K562 (cell line): Measurements from ENCODE around the gene ANKRD13B. TPM values are rescaled to one million over a fixed set of nuclear protein-coding genes. Genes with fewer than 3 reads are reported as not detected.

Experiments used
- ATAC-seq: fragments of 200-7000 bp; cut with Tn5 transposase; 3 replicates; pipeline ENCODE4 v1.9.1; 2020; ENCODE audit warnings: moderate library complexity
- BruUV-seq: library from RNA; stranded (reverse); fragments of 400-500 nt; replicated peaks from 2 replicates; lab custom pipeline; 2021; lab: Mats Ljungman, UMichigan
- CTCF ChIA-PET: fragments of 300-600 bp; formaldehyde crosslinking; extraction: SDS; loops from one replicate; lab custom pipeline; 2021; ENCODE audit warnings: low intra/inter-chr PET ratio; lab: Yijun Ruan, JAX
- POLR2A ChIA-PET: fragments of 300-600, 350-650 bp; sonication (Branson Sonifier 250); formaldehyde crosslinking; extraction: SDS; loops from one replicate; lab custom pipeline; 2021; ENCODE audit warnings: antibody characterized with exemption, inconsistent platforms; lab: Yijun Ruan, JAX
- DNase-seq, 4 experiments: peaks; one replicate each; pipeline versions ENCODE4 v3.0.0 to v3.0.0-alpha.2; 2011 to 2018; ENCODE audit warnings: low spot score in 3 of 4, mixed read lengths in 3 of 4; ENCODE audit errors: extremely low read depth in 1 of 4
- FAIRE-seq: peaks from 2 replicates; lab custom pipeline; 2011; peaks lifted over from hg19 to GRCh38; lab: Jason Lieb, UNC
- H2AFZ ChIP-seq: 2 replicates; pipeline ENCODE4 v1.6.0; 2011; ENCODE audit warnings: low read depth, low read length, control low read depth, inconsistent platforms
- H3K27ac ChIP-seq: fragments of 200-600 bp; 3 replicates; pipeline ENCODE4 v1.8.0; 2011; ENCODE audit warnings: low read depth, mild to moderate bottlenecking, control low read depth, inconsistent platforms, low read length, moderate library complexity, mixed read lengths; ENCODE audit errors: extremely low read depth
- H3K27me3 ChIP-seq, 2 experiments: fragments of 300-600 bp in 1 of 2; 2 replicates in 1 of 2; 3 replicates in 1 of 2; pipeline versions ENCODE4 v1.6.0 to v1.8.0; 2011; ENCODE audit warnings: inconsistent platforms in 2 of 2, low read length in 2 of 2, mild to moderate bottlenecking in 1 of 2, mixed read lengths in 1 of 2, moderate library complexity in 1 of 2; ENCODE audit not compliant: control insufficient read depth in 2 of 2, insufficient read depth in 2 of 2
- H3K36me3 ChIP-seq: fragments of 300-600 bp; 3 replicates; pipeline ENCODE4 v1.8.0; 2011; ENCODE audit warnings: mild to moderate bottlenecking, low read length, inconsistent platforms; ENCODE audit not compliant: control insufficient read depth, insufficient read depth
- H3K4me1 ChIP-seq, 2 experiments: fragments of 200-600 bp in 1 of 2; replicated peaks in 1 of 2; 2 replicates in 1 of 2; 3 replicates in 1 of 2; pipeline versions ENCODE4 v1.5.1 to v1.8.0; 2011; ENCODE audit warnings: inconsistent platforms in 2 of 2, low read length in 2 of 2, mild to moderate bottlenecking in 1 of 2, mixed read lengths in 1 of 2, moderate library complexity in 1 of 2; ENCODE audit not compliant: control insufficient read depth in 2 of 2, insufficient read depth in 2 of 2
- H3K4me2 ChIP-seq: 2 replicates; pipeline ENCODE4 v1.6.1; 2011; ENCODE audit warnings: low read length, control low read depth, inconsistent platforms, mixed read lengths; ENCODE audit not compliant: insufficient read depth
- H3K4me3 ChIP-seq: fragments of 200-600 bp; sonication (generic), shearing (Covaris generic); 2 replicates; pipeline ENCODE4 v1.5.1; 2016; ENCODE audit warnings: control low read depth, inconsistent platforms
- H3K79me2 ChIP-seq: fragments of 200-600 bp; 3 replicates; pipeline ENCODE4 v1.8.0; 2011; ENCODE audit warnings: low read length, inconsistent platforms; ENCODE audit not compliant: control insufficient read depth, insufficient read depth
- H3K9ac ChIP-seq, 2 experiments: 2 replicates each; pipeline versions ENCODE4 v1.6.0 to v1.6.1; 2011; ENCODE audit warnings: low read depth in 2 of 2, low read length in 2 of 2, control low read depth in 1 of 2, inconsistent platforms in 1 of 2, mild to moderate bottlenecking in 1 of 2, mixed read lengths in 1 of 2; ENCODE audit not compliant: insufficient read depth in 1 of 2
- H3K9me1 ChIP-seq: one replicate; pipeline ENCODE4 v1.6.0; 2011; ENCODE audit warnings: inconsistent platforms, mild to moderate bottlenecking, low read length, moderate library complexity; ENCODE audit not compliant: control insufficient read depth, insufficient read depth
- H3K9me3 ChIP-seq: replicated peaks from 2 replicates; pipeline ENCODE4 v1.5.1; 2011; ENCODE audit warnings: low read depth, low read length, inconsistent platforms; ENCODE audit not compliant: control insufficient read depth, insufficient read depth
- H4K20me1 ChIP-seq: replicated peaks from 2 replicates; pipeline ENCODE4 v1.6.1; 2011; ENCODE audit warnings: low read length, inconsistent platforms, mixed read lengths; ENCODE audit not compliant: control insufficient read depth, insufficient read depth
- BCOR ChIP-seq: fragments of 450-650 bp; IDR thresholded peaks from 2 replicates; pipeline ENCODE4 v1.6.1; 2016
- CBX2 ChIP-seq: fragments of 200-600 bp; sonication (generic); IDR thresholded peaks from one replicate; pipeline ENCODE4 v1.6.1; 2012; ENCODE audit warnings: mild to moderate bottlenecking, low read length, inconsistent platforms; ENCODE audit not compliant: insufficient read depth, poor library complexity, severe bottlenecking
- CBX3 ChIP-seq, 2 experiments: IDR thresholded peaks; 1 replicate in 1 of 2; 2 replicates in 1 of 2; pipeline ENCODE4 v1.6.1; 2012; ENCODE audit warnings: inconsistent platforms in 2 of 2, low read length in 2 of 2, borderline replicate concordance in 1 of 2, control low read depth in 1 of 2
- FOSL1 ChIP-seq: fragments of 200-800 bp; sonication (Bioruptor generic); conservative IDR thresholded peaks from 2 replicates; pipeline ENCODE4 v1.6.1; 2016; ENCODE audit warnings: missing genetic modification characterization, missing compliant biosample characterization
- PML ChIP-seq: IDR thresholded peaks from 2 replicates; pipeline ENCODE4 v1.6.1; 2012; ENCODE audit warnings: low read length, inconsistent platforms
- POLR2B ChIP-seq: fragments of 450-650 bp; IDR thresholded peaks from 2 replicates; pipeline ENCODE4 v1.6.1; 2018; ENCODE audit warnings: low read depth; ENCODE audit not compliant: partially characterized antibody
- WHSC1 ChIP-seq: IDR thresholded peaks from one replicate; pipeline ENCODE4 v1.6.1; 2012; ENCODE audit warnings: low read length, control low read depth, inconsistent platforms
- ZNF274 ChIP-seq: IDR thresholded peaks from 2 replicates; pipeline ENCODE4 v1.6.1; 2011; ENCODE audit warnings: low read depth, mild to moderate bottlenecking, low read length, moderate library complexity, borderline replicate concordance
- ZNF436 ChIP-seq: fragments of 250-450, 450-650 bp; sonication (Bioruptor Pico); formaldehyde crosslinking; IDR thresholded peaks from 2 replicates; pipeline ENCODE4 v1.7.0; 2020; ENCODE audit warnings: mild to moderate bottlenecking
- ZNF780A ChIP-seq: fragments of 250-450 bp; sonication (Bioruptor Pico); IDR thresholded peaks from 2 replicates; pipeline ENCODE4 v1.5.0; 2021; ENCODE audit warnings: mild to moderate bottlenecking
- WGBS: fragments of 100-300 bp; shearing (Covaris generic); methylation state at CpG from one replicate; pipeline ENCODE4 v1.1.6; 2016; ENCODE audit warnings: low coverage, mixed read lengths; ENCODE audit not compliant: insufficient coverage; ENCODE audit errors: missing lambda C conversion rate; 5-methylcytosine and 5-hydroxymethylcytosine counted together
- in situ Hi-C: fragments of 300-500 bp; cut with MboI; formaldehyde crosslinking; loops from 4 replicates; pipeline ENCODE4 v1.15.0; 2018; ENCODE audit warnings: inconsistent platforms, mixed read lengths
- intact Hi-C: fragments of 100-400 bp; cut with micrococcal nuclease; formaldehyde crosslinking; loops from 2 replicates; pipeline ENCODE4 v1.14.2; 2022
- polyA plus RNA-seq, 8 experiments: library from polyadenylated mRNA; depleted of rRNA in 4 of 8; stranded (reverse) in 5 of 8; unstranded in 3 of 8; fragments of >200 nt; fragmentation: Nextera tagmentation in 2 of 8; fragmentation: Illumina TruSeq in 1 of 8; extraction: Ambion mirVana in 2 of 8; extraction: Trizol in 1 of 8; gene quantifications; 2 replicates each; pipeline versions ENCODE4 v1.2.1 to v1.2.3, GENCODE V29; 2011 to 2014; ENCODE audit warnings: inconsistent platforms in 1 of 8, missing spikeins in 1 of 8
- total RNA-seq, 7 experiments: library from RNA; depleted of rRNA in 6 of 7; stranded (reverse); fragments of >200 nt in 6 of 7; fragmentation: Illumina TruSeq in 2 of 7; extraction: Trizol in 2 of 7; gene quantifications; 2 replicates each; pipeline versions ENCODE4 v1.2.1 to v1.2.3, GENCODE V29; 2011 to 2021; ENCODE audit warnings: low replicate concordance in 1 of 7
- TF ChIP-seq, protein P1 (sequence below): fragments of 250-450 bp; sonication (Bioruptor Pico); IDR thresholded peaks from 2 replicates; pipeline ENCODE4 v1.8.0; 2022; ENCODE audit warnings: inconsistent platforms
- TF ChIP-seq, protein P2 (sequence below): sonication (generic); formaldehyde crosslinking; IDR thresholded peaks from 2 replicates; pipeline ENCODE4 v1.8.0; 2022; ENCODE audit warnings: missing genetic modification reagents, mild to moderate bottlenecking, borderline replicate concordance
- TF ChIP-seq, protein P3 (sequence below): fragments of 150-350 bp; conservative IDR thresholded peaks from 2 replicates; pipeline ENCODE4 v1.6.1; 2014; ENCODE audit warnings: low read length

Gene ANKRD13B
- total and polyA plus RNA-seq, 9 of the 15 experiments (the other 6 are each of a cell fraction or from before 2014, with no cell fraction given), result 0.15 to 28.1 (median 4.6) TPM

DNA sequence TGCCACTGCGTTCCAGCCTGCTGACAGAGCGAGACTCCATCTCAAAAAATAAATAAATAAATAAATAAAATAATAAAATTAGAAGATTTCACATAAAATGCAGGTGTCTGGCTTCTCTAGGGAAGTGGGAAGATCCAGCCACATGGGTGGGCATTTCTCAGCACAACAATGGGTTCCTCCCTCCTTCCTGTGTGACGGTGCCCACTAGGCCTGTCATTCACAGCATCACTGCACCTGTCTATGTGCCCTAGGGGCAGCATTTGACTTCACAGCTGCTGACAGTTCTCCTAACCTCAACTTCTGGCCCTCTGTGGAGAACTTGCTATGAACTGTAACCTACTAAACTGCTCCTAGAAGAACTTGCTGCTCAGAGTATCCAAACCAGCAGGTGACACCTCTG, 29.1 kb upstream of the ANKRD13B start:
- Histone ChIP-seq H4K20me1 (peaks cover 15% of the 10 kb centered on the region), H3K4me1 (peaks cover 0 to 33% of the 10 kb centered on the region in 2 experiments; a peak in 3 of 5 replicates), H3K27me3 (peaks cover 10 to 13% of the 10 kb centered on the region in 2 experiments; a peak in 4 of 5 replicates), H3K4me2 (no peak overlapping the region), H2AFZ (no peak overlapping the region), H3K27ac (no peak overlapping the region), H3K4me3 (no peak overlapping the region), H3K79me2 (no peaks in the 10 kb centered on the region), H3K36me3 (no peaks in the 10 kb centered on the region), H3K9me3 (no peaks in the 10 kb centered on the region), H3K9me1 (no peaks in the 10 kb centered on the region), H3K9ac (no peak overlapping the region)
- TF ChIP-seq, protein P1, sequence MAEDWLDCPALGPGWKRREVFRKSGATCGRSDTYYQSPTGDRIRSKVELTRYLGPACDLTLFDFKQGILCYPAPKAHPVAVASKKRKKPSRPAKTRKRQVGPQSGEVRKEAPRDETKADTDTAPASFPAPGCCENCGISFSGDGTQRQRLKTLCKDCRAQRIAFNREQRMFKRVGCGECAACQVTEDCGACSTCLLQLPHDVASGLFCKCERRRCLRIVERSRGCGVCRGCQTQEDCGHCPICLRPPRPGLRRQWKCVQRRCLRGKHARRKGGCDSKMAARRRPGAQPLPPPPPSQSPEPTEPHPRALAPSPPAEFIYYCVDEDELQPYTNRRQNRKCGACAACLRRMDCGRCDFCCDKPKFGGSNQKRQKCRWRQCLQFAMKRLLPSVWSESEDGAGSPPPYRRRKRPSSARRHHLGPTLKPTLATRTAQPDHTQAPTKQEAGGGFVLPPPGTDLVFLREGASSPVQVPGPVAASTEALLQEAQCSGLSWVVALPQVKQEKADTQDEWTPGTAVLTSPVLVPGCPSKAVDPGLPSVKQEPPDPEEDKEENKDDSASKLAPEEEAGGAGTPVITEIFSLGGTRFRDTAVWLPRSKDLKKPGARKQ (CRISPR knock-in tag), result no peak
- TF ChIP-seq POLR2B (no peak), CBX3 (IDR thresholded peaks at IDR 0.05; ENCODE audit: borderline replicate concordance in 1 of 2, low read length in 2 of 2) (no peak), FOSL1 (tag) (no peak), ZNF436 (CRISPR knock-in tag) (no peak), ZNF780A (no peak), WHSC1 (no peak), ZNF274 (no peak), BCOR (no peak), CBX2 (no peak), PML (no peak)
- TF ChIP-seq, protein P2, sequence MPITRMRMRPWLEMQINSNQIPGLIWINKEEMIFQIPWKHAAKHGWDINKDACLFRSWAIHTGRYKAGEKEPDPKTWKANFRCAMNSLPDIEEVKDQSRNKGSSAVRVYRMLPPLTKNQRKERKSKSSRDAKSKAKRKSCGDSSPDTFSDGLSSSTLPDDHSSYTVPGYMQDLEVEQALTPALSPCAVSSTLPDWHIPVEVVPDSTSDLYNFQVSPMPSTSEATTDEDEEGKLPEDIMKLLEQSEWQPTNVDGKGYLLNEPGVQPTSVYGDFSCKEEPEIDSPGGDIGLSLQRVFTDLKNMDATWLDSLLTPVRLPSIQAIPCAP (CRISPR knock-in tag), result no peak
- TF ChIP-seq, protein P3, sequence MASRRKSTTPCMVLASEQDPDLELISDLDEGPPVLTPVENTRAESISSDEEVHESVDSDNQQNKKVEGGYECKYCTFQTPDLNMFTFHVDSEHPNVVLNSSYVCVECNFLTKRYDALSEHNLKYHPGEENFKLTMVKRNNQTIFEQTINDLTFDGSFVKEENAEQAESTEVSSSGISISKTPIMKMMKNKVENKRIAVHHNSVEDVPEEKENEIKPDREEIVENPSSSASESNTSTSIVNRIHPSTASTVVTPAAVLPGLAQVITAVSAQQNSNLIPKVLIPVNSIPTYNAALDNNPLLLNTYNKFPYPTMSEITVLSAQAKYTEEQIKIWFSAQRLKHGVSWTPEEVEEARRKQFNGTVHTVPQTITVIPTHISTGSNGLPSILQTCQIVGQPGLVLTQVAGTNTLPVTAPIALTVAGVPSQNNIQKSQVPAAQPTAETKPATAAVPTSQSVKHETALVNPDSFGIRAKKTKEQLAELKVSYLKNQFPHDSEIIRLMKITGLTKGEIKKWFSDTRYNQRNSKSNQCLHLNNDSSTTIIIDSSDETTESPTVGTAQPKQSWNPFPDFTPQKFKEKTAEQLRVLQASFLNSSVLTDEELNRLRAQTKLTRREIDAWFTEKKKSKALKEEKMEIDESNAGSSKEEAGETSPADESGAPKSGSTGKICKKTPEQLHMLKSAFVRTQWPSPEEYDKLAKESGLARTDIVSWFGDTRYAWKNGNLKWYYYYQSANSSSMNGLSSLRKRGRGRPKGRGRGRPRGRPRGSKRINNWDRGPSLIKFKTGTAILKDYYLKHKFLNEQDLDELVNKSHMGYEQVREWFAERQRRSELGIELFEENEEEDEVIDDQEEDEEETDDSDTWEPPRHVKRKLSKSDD, result no peak
- in situ Hi-C loops, result no loop called here
- ChIA-PET POLR2A (no interaction called here), CTCF (no interaction called here)
- DNase-seq, result no peak
- intact Hi-C loops, result no loop called here
- 82% methylated on average over 3 of the region's 3 CpGs for WGBS
- ATAC-seq, result no peak
- no TSS peak for BruUV-seq
- no peak for FAIRE-seq
